Activated CD4-positive, alpha-beta T cell treated with anti-CD3 and anti-CD28 coated beads for 36 hours (primary cell): ENCODE measurements around the gene LPP. TPM values are rescaled to one million over a fixed set of nuclear protein-coding genes. Genes with fewer than 3 reads are reported as not detected.

Experiments used
- ATAC-seq: fragments of 200-7000 bp; cut with Tn5 transposase; one replicate; pipeline ENCODE4 v1.10.0; 2021; ENCODE audit warnings: mild to moderate bottlenecking, moderate library complexity
- CTCF ChIA-PET: fragments of 350-600 bp; sonication (Branson Sonifier 250); formaldehyde crosslinking; loops from one replicate; lab custom pipeline; 2021; ENCODE audit warnings: antibody characterized with exemption; lab: Charles Lee
- POLR2A ChIA-PET: fragments of 350-600 bp; sonication (Branson Sonifier 250); formaldehyde crosslinking; loops from one replicate; lab custom pipeline; 2021; ENCODE audit warnings: antibody characterized with exemption, inconsistent platforms; lab: Charles Lee
- DNase-seq: peaks from one replicate; pipeline ENCODE4 v3.0.0-alpha.2; 2020
- H3K27ac Mint-ChIP-seq: one replicate; pipeline ENCODE4 v1.8.0; 2021; ENCODE audit warnings: mixed read lengths
- H3K27me3 Mint-ChIP-seq: one replicate; pipeline ENCODE4 v1.8.0; 2021; ENCODE audit warnings: mixed read lengths
- H3K36me3 Mint-ChIP-seq: one replicate; pipeline ENCODE4 v1.8.0; 2021; ENCODE audit warnings: low read depth, mixed read lengths
- H3K4me1 Mint-ChIP-seq: one replicate; pipeline ENCODE4 v1.8.0; 2021; ENCODE audit warnings: mixed read lengths
- H3K4me3 Mint-ChIP-seq: one replicate; pipeline ENCODE4 v1.8.0; 2021; ENCODE audit warnings: mild to moderate bottlenecking, moderate library complexity, mixed read lengths
- H3K9me3 Mint-ChIP-seq: one replicate; pipeline ENCODE4 v1.8.0; 2021; ENCODE audit warnings: low read depth, mixed read lengths
- intact Hi-C, 2 experiments: fragments of 100-400 bp; cut with DNase I in 1 of 2; cut with micrococcal nuclease in 1 of 2; formaldehyde crosslinking; loops; one replicate each; pipeline versions ENCODE4 v1.14.2 to v1.15.1; 2022 to 2024; cut with DNase I, micrococcal nuclease
- total RNA-seq, 2 experiments: library from RNA; stranded (reverse); gene quantifications; one replicate each; pipeline ENCODE4 v1.2.3, GENCODE V29; 2021

LPP gene
- total RNA-seq, 2 experiments from 2014 or later: 34.7 to 40.6 TPM

DNA sequence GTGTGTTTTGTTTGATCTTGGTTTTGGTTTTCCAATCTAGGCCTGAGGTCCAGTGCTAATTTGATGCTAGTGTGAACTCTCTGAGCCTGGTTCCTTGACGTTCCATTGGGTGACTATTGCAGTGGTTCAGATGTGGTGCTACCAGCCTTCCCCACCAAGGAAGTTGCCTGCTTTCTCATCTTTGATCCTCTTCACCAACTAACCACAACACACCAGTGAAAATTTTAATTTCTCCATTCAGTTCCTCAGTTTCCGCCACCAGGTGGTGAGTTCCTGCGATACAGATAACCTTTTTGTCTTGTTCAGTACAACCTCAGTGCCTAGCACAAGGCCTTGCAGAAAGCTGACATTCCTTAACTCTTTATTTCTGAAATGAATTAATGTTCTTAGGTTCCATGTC, 680.4 kb downstream of the LPP start:
- Mint-ChIP-seq H3K9me3 (no peaks in the 10 kb centered on the region), H3K27me3 (no peaks in the 10 kb centered on the region), H3K27ac (no peak overlapping the region), H3K4me3 (no peak overlapping the region), H3K4me1 (peaks cover 14% of the 10 kb centered on the region), H3K36me3 (peaks cover 5% of the 10 kb centered on the region)
- POLR2A ChIA-PET: no interaction called here
- peak; percentile 45 for DNase-seq
- no peak for ATAC-seq
- intact Hi-C loops: loop anchor here (2.0 to 10.0 kb wide), 3 partner anchors 120 to 1092 kb away; no protein-coding TSS in a partner anchor
- CTCF ChIA-PET: interaction anchor here (1.2 kb wide), 1 partner anchor 120 kb away, joined by 5 read pairs; no protein-coding TSS in a partner anchor

GRCh38 chr3:188839187-188839695, 685.3 kb downstream of the LPP start:
- ChIA-PET CTCF (interaction anchor here (0.6 kb wide), 1 partner anchor 264 kb away, joined by 3 read pairs; no protein-coding TSS in a partner anchor), POLR2A (no interaction called here)
- H3K9me3 Mint-ChIP-seq: no peaks in the 10 kb centered on the region

DNA sequence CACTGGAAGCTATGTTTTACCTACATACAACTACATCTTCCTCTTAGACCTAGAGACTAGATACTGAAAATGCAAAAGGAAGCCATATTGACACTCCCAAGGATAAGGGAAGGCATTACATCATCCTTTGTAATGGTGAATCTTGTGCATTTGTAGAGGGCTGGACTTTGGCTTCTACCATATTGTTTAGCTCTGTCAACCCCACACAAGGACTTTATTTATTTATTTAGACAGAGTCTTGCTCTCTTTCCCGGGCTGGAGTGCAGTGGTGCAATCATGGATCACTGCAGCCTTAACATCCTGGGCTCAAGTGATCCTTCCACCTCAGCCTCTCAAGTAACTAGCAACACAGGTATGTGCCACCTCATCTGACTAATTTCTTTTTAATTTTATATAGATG, 686.3 kb downstream of the LPP start:
- no peaks in the 10 kb centered on the region for H3K4me1 Mint-ChIP-seq
- intact Hi-C loops: no loop called here
- no peaks in the 10 kb centered on the region for H3K27me3 Mint-ChIP-seq
- DNase-seq: no peak
- no peak overlapping the region for H3K4me3 Mint-ChIP-seq
- CTCF ChIA-PET: no interaction called here
- no peaks in the 10 kb centered on the region for H3K9me3 Mint-ChIP-seq
- POLR2A ChIA-PET: no interaction called here
- H3K36me3 Mint-ChIP-seq: peaks cover 5% of the 10 kb centered on the region
- H3K27ac Mint-ChIP-seq: no peak overlapping the region
- no peak for ATAC-seq

More at GRCh38 chr3:188839187-188839695, 685.3 kb downstream of the LPP start:
- peaks cover 5% of the 10 kb centered on the region for H3K36me3 Mint-ChIP-seq
- intact Hi-C loops: loop anchor here in 1 of 2 experiments (10.0 kb wide), 1 partner anchor 306 kb away; no protein-coding TSS in a partner anchor
- ATAC-seq (no peak), DNase-seq (no peak)
- no peaks in the 10 kb centered on the region for H3K27me3 Mint-ChIP-seq
- peaks cover 7% of the 10 kb centered on the region for H3K4me1 Mint-ChIP-seq
- no peak overlapping the region for H3K27ac Mint-ChIP-seq
- no peak overlapping the region for H3K4me3 Mint-ChIP-seq

GRCh38 chr3:188841906-188842305, 687.9 kb downstream of the LPP start:
- CTCF ChIA-PET: interaction anchor here (1.1 kb wide), 1 partner anchor 10 kb away, joined by 3 read pairs; no protein-coding TSS in a partner anchor
- DNase-seq (no peak), ATAC-seq (no peak)
- Mint-ChIP-seq H3K4me1 (no peaks in the 10 kb centered on the region), H3K36me3 (peaks cover 5% of the 10 kb centered on the region), H3K27me3 (no peaks in the 10 kb centered on the region), H3K9me3 (no peaks in the 10 kb centered on the region), H3K4me3 (no peak overlapping the region), H3K27ac (no peak overlapping the region)
- intact Hi-C loops: no loop called here
- POLR2A ChIA-PET: no interaction called here

DNA sequence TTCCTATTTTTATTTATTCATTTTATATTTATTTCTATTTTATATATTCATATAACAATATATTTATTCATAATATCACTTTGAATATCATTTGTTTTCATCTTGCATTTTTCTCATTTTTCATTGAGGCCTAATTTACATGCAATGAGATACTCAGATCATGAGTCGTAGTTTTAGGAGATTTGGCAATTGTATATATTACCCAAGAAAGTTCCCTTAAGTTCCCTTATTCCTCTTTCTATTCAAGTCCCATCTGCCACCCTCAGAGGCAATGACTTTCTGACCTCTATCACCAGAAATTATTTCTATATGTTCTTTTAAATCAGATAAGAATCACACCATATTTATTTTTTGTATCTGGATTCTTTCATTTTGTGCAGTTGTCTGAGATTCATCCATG, 688.7 kb downstream of the LPP start:
- Mint-ChIP-seq H3K4me1 (no peaks in the 10 kb centered on the region), H3K27me3 (no peaks in the 10 kb centered on the region), H3K4me3 (no peak overlapping the region), H3K36me3 (peaks cover 5% of the 10 kb centered on the region), H3K9me3 (no peaks in the 10 kb centered on the region), H3K27ac (no peak overlapping the region)
- intact Hi-C loops: no loop called here
- ATAC-seq: no peak
- ChIA-PET CTCF (interaction anchor here (0.6 kb wide), 1 partner anchor 101 kb away, joined by 3 read pairs; no protein-coding TSS in a partner anchor), POLR2A (no interaction called here)
- DNase-seq: no peak

DNA sequence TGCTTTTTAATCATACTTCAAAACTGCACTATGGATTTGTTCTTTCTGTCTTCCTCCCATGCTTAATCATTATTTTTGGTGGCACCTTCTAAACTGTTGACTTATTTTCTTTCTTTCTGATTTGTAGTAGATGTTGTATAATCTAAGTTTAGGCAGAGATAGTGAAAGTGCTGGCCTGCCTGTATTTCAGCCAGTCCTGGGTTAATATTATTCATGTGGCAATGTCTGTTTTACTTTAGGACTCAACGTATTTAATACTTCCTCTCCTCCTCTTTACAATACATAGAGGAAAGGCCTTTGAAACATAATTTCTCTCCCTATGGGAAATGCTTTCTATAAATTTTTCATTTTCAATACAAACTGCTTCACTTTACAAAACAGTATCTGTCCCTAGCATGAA, 690.1 kb downstream of the LPP start:
- Mint-ChIP-seq H3K9me3 (no peaks in the 10 kb centered on the region), H3K36me3 (no peaks in the 10 kb centered on the region), H3K4me3 (no peak overlapping the region), H3K4me1 (no peaks in the 10 kb centered on the region), H3K27me3 (no peaks in the 10 kb centered on the region), H3K27ac (no peak overlapping the region)
- intact Hi-C loops: no loop called here
- CTCF ChIA-PET: interaction anchor here (0.5 kb wide), 1 partner anchor 1103 kb away, joined by 3 read pairs; no protein-coding TSS in a partner anchor
- ATAC-seq (no peak), DNase-seq (no peak)
- POLR2A ChIA-PET: no interaction called here

DNA sequence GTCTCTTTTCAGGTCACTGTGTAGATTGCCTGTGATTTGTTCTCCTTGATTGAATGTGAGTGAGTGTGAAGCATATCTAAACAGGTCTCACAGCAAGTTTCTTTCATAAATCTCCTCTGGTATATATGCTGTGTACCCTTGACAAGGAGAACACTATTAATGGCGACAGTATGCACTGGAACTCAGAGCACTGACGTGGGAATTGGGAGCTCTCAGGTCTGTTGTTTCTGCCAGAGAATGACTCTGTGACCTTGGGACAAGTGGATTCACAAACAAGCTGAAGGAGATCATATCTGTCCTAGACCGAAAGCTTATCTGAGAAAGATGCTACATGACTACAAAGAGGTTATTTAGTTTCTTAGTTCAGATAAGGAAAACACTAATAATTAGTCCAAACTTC, 691.6 kb downstream of the LPP start:
- Mint-ChIP-seq H3K9me3 (no peaks in the 10 kb centered on the region), H3K27ac (no peak overlapping the region), H3K36me3 (no peaks in the 10 kb centered on the region), H3K4me1 (no peaks in the 10 kb centered on the region), H3K27me3 (no peaks in the 10 kb centered on the region), H3K4me3 (no peak overlapping the region)
- POLR2A ChIA-PET: interaction anchor here (0.6 kb wide), 1 partner anchor 30 kb away, joined by 3 read pairs; no protein-coding TSS in a partner anchor
- no peak for DNase-seq
- CTCF ChIA-PET: interaction anchor here (0.6 to 1.2 kb wide), 3 partner anchors 11 to 42 kb away, joined by 3 to 4 read pairs (median 3); no protein-coding TSS in a partner anchor
- intact Hi-C loops: no loop called here
- ATAC-seq: no peak

- no peak for ATAC-seq
- no peaks in the 10 kb centered on the region for H3K4me1 Mint-ChIP-seq
Measured at GRCh38 chr3:188848947-188849346, 695.0 kb downstream of the LPP start.

GRCh38 chr3:188853856-188854771, 700.2 kb downstream of the LPP start:
- DNase-seq (no peak), ATAC-seq (no peak)
- Mint-ChIP-seq H3K4me1 (no peaks in the 10 kb centered on the region), H3K9me3 (no peaks in the 10 kb centered on the region), H3K27me3 (no peaks in the 10 kb centered on the region), H3K36me3 (no peaks in the 10 kb centered on the region), H3K4me3 (no peak overlapping the region), H3K27ac (no peak overlapping the region)
- CTCF ChIA-PET: interaction anchor here (1.2 kb wide), 1 partner anchor 11 kb away, joined by 3 read pairs; no protein-coding TSS in a partner anchor
- POLR2A ChIA-PET: no interaction called here
- intact Hi-C loops: no loop called here

More at GRCh38 chr3:188848947-188849346, 695.0 kb downstream of the LPP start:
- Mint-ChIP-seq H3K36me3 (no peaks in the 10 kb centered on the region), H3K27me3 (no peaks in the 10 kb centered on the region), H3K27ac (no peak overlapping the region), H3K9me3 (no peaks in the 10 kb centered on the region), H3K4me3 (no peak overlapping the region)
- no peak for DNase-seq
- CTCF ChIA-PET: no interaction called here
- intact Hi-C loops: no loop called here
- POLR2A ChIA-PET: interaction anchor here (0.6 kb wide), 1 partner anchor 376 kb away, joined by 7 read pairs; no protein-coding TSS in a partner anchor

DNA sequence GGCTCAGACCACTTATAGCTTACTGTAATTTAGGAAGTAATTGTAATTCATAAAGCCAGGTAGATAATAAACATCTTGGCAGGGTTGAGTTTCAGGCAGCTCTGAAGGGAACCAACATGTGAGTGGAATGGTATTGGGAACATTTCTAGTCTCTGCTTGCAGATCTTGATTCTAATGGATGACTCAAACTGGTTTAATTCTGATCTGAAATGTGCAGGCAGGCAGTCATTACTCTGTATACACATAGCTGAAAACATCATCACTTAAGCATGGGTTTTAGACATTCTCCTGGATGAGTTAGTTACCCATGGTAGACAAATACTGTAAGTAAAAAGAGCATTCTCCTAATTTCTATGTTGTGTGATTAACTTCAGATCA, 700.8 kb downstream of the LPP start:
- ChIA-PET CTCF (interaction anchor here (1.2 kb wide), 1 partner anchor 10 kb away, joined by 3 read pairs; no protein-coding TSS in a partner anchor), POLR2A (no interaction called here)
- no peak for ATAC-seq
- Mint-ChIP-seq H3K4me3 (no peak overlapping the region), H3K27ac (no peak overlapping the region), H3K36me3 (no peaks in the 10 kb centered on the region), H3K9me3 (no peaks in the 10 kb centered on the region), H3K4me1 (no peaks in the 10 kb centered on the region), H3K27me3 (no peaks in the 10 kb centered on the region)
- intact Hi-C loops: no loop called here
- DNase-seq: no peak

GRCh38 chr3:188855675-188856074, 701.7 kb downstream of the LPP start:
- Mint-ChIP-seq H3K4me3 (no peak overlapping the region), H3K27ac (no peak overlapping the region), H3K9me3 (no peaks in the 10 kb centered on the region), H3K36me3 (no peaks in the 10 kb centered on the region), H3K27me3 (no peaks in the 10 kb centered on the region), H3K4me1 (no peaks in the 10 kb centered on the region)
- intact Hi-C loops: no loop called here
- POLR2A ChIA-PET: no interaction called here
- ATAC-seq (no peak), DNase-seq (no peak)
- CTCF ChIA-PET: interaction anchor here (0.6 to 1.6 kb wide), 4 partner anchors 10 to 99 kb away, joined by 3 to 4 read pairs (median 3); no protein-coding TSS in a partner anchor
